Neural progenitor cell (in vitro differentiated cells): Measurements from ENCODE around the gene PACSIN3. TPM values are rescaled to one million over a fixed set of nuclear protein-coding genes. Genes with fewer than 3 reads are reported as not detected.

Source experiments
- DNase-seq: peaks from one replicate; pipeline ENCODE4 v3.0.0-alpha.2; 2016; ENCODE audit warnings: low spot score
- H2AFZ ChIP-seq: fragments of 200-600 bp; sonication (generic); replicated peaks from 2 replicates; pipeline ENCODE4 v1.6.1; 2016; ENCODE audit warnings: antibody characterized with exemption
- H3F3A ChIP-seq: fragments of 200-600 bp; sonication (generic); 2 replicates; pipeline ENCODE4 v1.6.1; 2016; ENCODE audit warnings: antibody characterized with exemption, low read depth
- H3K27ac ChIP-seq: fragments of 200-600 bp; sonication (generic); 2 replicates; pipeline ENCODE4 v1.5.1; 2016; ENCODE audit warnings: mild to moderate bottlenecking
- H3K27me3 ChIP-seq: fragments of 200-600 bp; sonication (generic); 2 replicates; pipeline ENCODE4 v1.6.1; 2016; ENCODE audit warnings: mild to moderate bottlenecking, moderate library complexity
- H3K36me3 ChIP-seq: fragments of 200-600 bp; sonication (generic); 2 replicates; pipeline ENCODE4 v1.5.1; 2016
- H3K4me1 ChIP-seq: fragments of 200-600 bp; sonication (generic); 2 replicates; pipeline ENCODE4 v1.6.1; 2016; ENCODE audit warnings: mixed run types
- H3K4me2 ChIP-seq: fragments of 200-600 bp; sonication (generic); 2 replicates; pipeline ENCODE4 v1.6.1; 2016
- H3K4me3 ChIP-seq: fragments of 200-600 bp; sonication (generic); 2 replicates; pipeline ENCODE4 v1.5.1; 2016
- H3K79me2 ChIP-seq: fragments of 200-600 bp; sonication (generic); 2 replicates; pipeline ENCODE4 v1.6.1; 2016; ENCODE audit warnings: low read depth
- H3K9ac ChIP-seq: fragments of 200-600 bp; sonication (generic); 2 replicates; pipeline ENCODE4 v1.6.1; 2016
- H3K9me3 ChIP-seq: fragments of 200-600 bp; sonication (generic); 2 replicates; pipeline ENCODE4 v1.5.1; 2016; ENCODE audit warnings: low read depth
- H4K20me1 ChIP-seq: fragments of 200-600 bp; sonication (generic); 2 replicates; pipeline ENCODE4 v1.6.1; 2016; ENCODE audit warnings: low read depth
- H3K27ac Mint-ChIP-seq: 3 replicates; pipeline ENCODE4 v1.8.0; 2021; ENCODE audit warnings: mixed read lengths
- H3K27me3 Mint-ChIP-seq: 2 replicates; pipeline ENCODE4 v1.8.0; 2022; ENCODE audit warnings: low read depth, mild to moderate bottlenecking, inconsistent platforms, moderate library complexity, mixed read lengths; ENCODE audit not compliant: insufficient read depth
- H3K36me3 Mint-ChIP-seq: 3 replicates; pipeline ENCODE4 v1.8.0; 2021; ENCODE audit warnings: mixed read lengths
- H3K4me1 Mint-ChIP-seq: 3 replicates; pipeline ENCODE4 v1.8.0; 2021; ENCODE audit warnings: mixed read lengths
- H3K4me3 Mint-ChIP-seq: 3 replicates; pipeline ENCODE4 v1.8.0; 2021; ENCODE audit warnings: mild to moderate bottlenecking, moderate library complexity, mixed read lengths
- H3K9me3 Mint-ChIP-seq: 3 replicates; pipeline ENCODE4 v1.8.0; 2020; ENCODE audit warnings: mixed read lengths
- EZH2 ChIP-seq: fragments of 200-600 bp; sonication (generic); IDR thresholded peaks from 2 replicates; pipeline ENCODE4 v1.6.1; 2017; ENCODE audit warnings: antibody characterized with exemption, mild to moderate bottlenecking, moderate library complexity
- EZH2phosphoT487 ChIP-seq: fragments of 200-600 bp; sonication (generic); IDR thresholded peaks from 2 replicates; pipeline ENCODE4 v1.6.1; 2017; ENCODE audit warnings: antibody characterized with exemption
- total RNA-seq: library from RNA; depleted of rRNA; stranded (reverse); fragments of >200 nt; gene quantifications from 2 replicates; pipeline ENCODE4 v1.2.3, GENCODE V29; 2015; ENCODE audit warnings: low replicate concordance
- TF ChIP-seq, protein P1 (sequence below): fragments of 200-600 bp; sonication (generic); IDR thresholded peaks from 2 replicates; pipeline ENCODE4 v1.5.1; 2017; ENCODE audit warnings: antibody characterized with exemption, mild to moderate bottlenecking

The PACSIN3 gene
- total RNA-seq, 1 donor from 2014 or later, result 7.1 TPM

DNA sequence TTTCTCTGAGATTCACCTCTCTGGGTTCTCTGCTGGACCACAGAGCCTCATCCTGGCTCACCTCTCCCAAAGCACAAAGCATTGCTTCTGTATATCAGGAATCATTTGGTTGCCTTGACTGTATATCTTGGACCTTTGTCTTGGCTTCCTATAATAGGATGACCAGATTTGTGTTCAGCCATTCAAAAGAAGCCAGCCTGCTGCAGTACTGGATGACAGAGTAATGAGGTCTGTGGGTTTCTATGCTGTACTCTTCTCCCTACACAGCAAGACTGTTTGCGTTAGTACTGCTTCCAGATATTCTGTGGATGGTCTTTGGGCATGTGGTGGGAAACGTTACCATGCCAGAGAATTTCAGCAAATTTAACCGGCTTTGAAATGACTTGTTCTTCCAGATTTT lies 49.3 kb downstream of the PACSIN3 start:
- H3K4me2 ChIP-seq, result no peak overlapping the region
- peaks cover 17% of the 10 kb centered on the region for H3K36me3 Mint-ChIP-seq
- DNase-seq, result no peak
- no peaks in the 10 kb centered on the region for H4K20me1 ChIP-seq
- no peaks in the 10 kb centered on the region for H3K27me3 ChIP-seq
- H3K27me3 Mint-ChIP-seq, result peaks cover 3% of the 10 kb centered on the region
- no peaks in the 10 kb centered on the region for H3K9me3 ChIP-seq
- H3K4me3 ChIP-seq, result no peak overlapping the region
- H2AFZ ChIP-seq, result no peak overlapping the region
- H3K27ac ChIP-seq, result no peak overlapping the region
- no peak overlapping the region for H3K9ac ChIP-seq
- H3K79me2 ChIP-seq, result no peaks in the 10 kb centered on the region
- peaks cover 7% of the 10 kb centered on the region for H3K4me1 Mint-ChIP-seq
- H3K9me3 Mint-ChIP-seq, result no peaks in the 10 kb centered on the region
- no peak overlapping the region for H3K27ac Mint-ChIP-seq
- H3F3A ChIP-seq, result no peaks in the 10 kb centered on the region
- H3K4me1 ChIP-seq, result no peaks in the 10 kb centered on the region
- TF ChIP-seq, protein P1, sequence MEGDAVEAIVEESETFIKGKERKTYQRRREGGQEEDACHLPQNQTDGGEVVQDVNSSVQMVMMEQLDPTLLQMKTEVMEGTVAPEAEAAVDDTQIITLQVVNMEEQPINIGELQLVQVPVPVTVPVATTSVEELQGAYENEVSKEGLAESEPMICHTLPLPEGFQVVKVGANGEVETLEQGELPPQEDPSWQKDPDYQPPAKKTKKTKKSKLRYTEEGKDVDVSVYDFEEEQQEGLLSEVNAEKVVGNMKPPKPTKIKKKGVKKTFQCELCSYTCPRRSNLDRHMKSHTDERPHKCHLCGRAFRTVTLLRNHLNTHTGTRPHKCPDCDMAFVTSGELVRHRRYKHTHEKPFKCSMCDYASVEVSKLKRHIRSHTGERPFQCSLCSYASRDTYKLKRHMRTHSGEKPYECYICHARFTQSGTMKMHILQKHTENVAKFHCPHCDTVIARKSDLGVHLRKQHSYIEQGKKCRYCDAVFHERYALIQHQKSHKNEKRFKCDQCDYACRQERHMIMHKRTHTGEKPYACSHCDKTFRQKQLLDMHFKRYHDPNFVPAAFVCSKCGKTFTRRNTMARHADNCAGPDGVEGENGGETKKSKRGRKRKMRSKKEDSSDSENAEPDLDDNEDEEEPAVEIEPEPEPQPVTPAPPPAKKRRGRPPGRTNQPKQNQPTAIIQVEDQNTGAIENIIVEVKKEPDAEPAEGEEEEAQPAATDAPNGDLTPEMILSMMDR, result no peak
- no peak for TF ChIP-seq EZH2
- TF ChIP-seq EZH2phosphoT487, result no peak
- H3K36me3 ChIP-seq, result no peaks in the 10 kb centered on the region
- no peak overlapping the region for H3K4me3 Mint-ChIP-seq

DNA sequence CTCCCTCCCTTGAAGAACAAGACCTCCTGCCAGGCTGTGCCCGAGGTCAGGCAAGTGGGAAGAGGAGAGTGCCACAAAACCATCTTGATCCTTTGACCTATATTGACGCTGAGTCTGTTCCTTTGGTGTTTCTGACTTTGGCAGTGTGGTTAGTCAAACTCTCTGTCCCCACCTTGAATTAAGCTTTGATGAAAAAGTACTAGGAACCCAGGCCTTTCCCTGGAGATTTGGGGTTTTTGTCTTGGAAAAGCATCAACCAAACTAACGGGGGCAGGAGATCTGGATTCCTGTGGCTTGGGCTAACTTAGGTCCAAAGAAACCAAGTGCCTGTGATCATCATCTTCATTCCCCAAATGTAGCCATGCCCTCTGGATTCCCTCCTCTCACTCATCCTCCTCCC lies 49.9 kb downstream of the PACSIN3 start:
- Mint-ChIP-seq H3K36me3 (peaks cover 17% of the 10 kb centered on the region), H3K27me3 (peaks cover 3% of the 10 kb centered on the region), H3K9me3 (no peaks in the 10 kb centered on the region), H3K27ac (no peak overlapping the region), H3K4me3 (no peak overlapping the region), H3K4me1 (peaks cover 7% of the 10 kb centered on the region)
- Histone ChIP-seq H3K4me2 (no peak overlapping the region), H3K9ac (no peak overlapping the region), H3K4me3 (no peak overlapping the region), H3K27me3 (no peaks in the 10 kb centered on the region), H3K79me2 (no peaks in the 10 kb centered on the region), H3K4me1 (no peaks in the 10 kb centered on the region), H3K9me3 (no peaks in the 10 kb centered on the region), H3F3A (no peaks in the 10 kb centered on the region), H2AFZ (no peak overlapping the region), H3K36me3 (no peaks in the 10 kb centered on the region), H3K27ac (no peak overlapping the region), H4K20me1 (no peaks in the 10 kb centered on the region)
- no peak for TF ChIP-seq EZH2phosphoT487
- no peak for TF ChIP-seq EZH2
- TF ChIP-seq, protein P1, result no peak
- DNase-seq, result no peak

DNA sequence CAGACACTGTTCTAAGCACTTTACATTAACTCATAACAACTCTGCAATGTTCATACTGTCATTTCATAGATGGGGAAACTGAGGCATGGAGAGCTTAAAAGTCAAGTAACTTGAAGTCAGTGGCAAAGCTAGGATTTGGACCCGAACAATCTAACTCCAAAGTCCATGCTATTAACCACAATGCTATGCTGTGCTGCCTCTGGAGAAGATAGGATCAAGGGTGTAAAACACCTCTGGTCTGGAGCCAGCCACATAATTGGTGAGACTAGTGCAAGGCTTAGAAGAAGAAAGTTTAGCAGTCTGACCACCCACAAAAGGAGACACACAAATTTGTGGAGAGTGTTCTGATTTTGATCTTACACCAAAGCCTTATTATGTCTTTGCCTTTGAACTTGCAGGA lies 53.3 kb downstream of the PACSIN3 start:
- peaks cover 13% of the 10 kb centered on the region for H3K4me1 ChIP-seq
- no peak for DNase-seq
- TF ChIP-seq, protein P1, result no peak
- no peak for TF ChIP-seq EZH2
- no peak for TF ChIP-seq EZH2phosphoT487
- H3K4me3 ChIP-seq, result no peak overlapping the region
- H3K9me3 Mint-ChIP-seq, result no peaks in the 10 kb centered on the region
- H3F3A ChIP-seq, result peaks cover 7% of the 10 kb centered on the region
- H3K4me2 ChIP-seq, result no peak overlapping the region
- H3K27ac ChIP-seq, result no peak overlapping the region
- H3K36me3 ChIP-seq, result no peaks in the 10 kb centered on the region
- no peaks in the 10 kb centered on the region for H3K79me2 ChIP-seq
- H3K4me3 Mint-ChIP-seq, result no peak overlapping the region
- no peaks in the 10 kb centered on the region for H3K27me3 ChIP-seq
- no peak overlapping the region for H2AFZ ChIP-seq
- H4K20me1 ChIP-seq, result no peaks in the 10 kb centered on the region
- peaks cover 18% of the 10 kb centered on the region for H3K4me1 Mint-ChIP-seq
- no peak overlapping the region for H3K9ac ChIP-seq
- no peaks in the 10 kb centered on the region for H3K9me3 ChIP-seq
- peaks cover 13% of the 10 kb centered on the region for H3K36me3 Mint-ChIP-seq
- peaks cover 5% of the 10 kb centered on the region for H3K27me3 Mint-ChIP-seq
- no peak overlapping the region for H3K27ac Mint-ChIP-seq
